NOMO-1 treated with dmso at 0.1 percent for 144 hours (cell line): ENCODE data around the gene S100A2.
"Not testable (repeated sequence)": the region's sequence is repeated elsewhere in the genome, so short reads cannot be mapped to it uniquely, and the experiment has no call there.

ENCODE experiments used
- DNase-seq: peaks from one replicate; lab custom pipeline; 2025; ENCODE audit not compliant: unreplicated experiment; lab: John Stamatoyannopoulos, UW

Gene S100A2

GRCh38 chr1:153592748-153593147 lies 27.1 kb upstream of the S100A2 start:
- no peak for DNase-seq

- DNase-seq, result no peak
Measured at GRCh38 chr1:153588482-153588881, 22.8 kb upstream of the S100A2 start.

- DNase-seq, result not testable (repeated sequence)
Measured at GRCh38 chr1:153588033-153588432, 22.4 kb upstream of the S100A2 start.

- no peak for DNase-seq
Measured at GRCh38 chr1:153587314-153587713, 21.7 kb upstream of the S100A2 start.

GRCh38 chr1:153586347-153586746 lies 20.7 kb upstream of the S100A2 start:
- DNase-seq, result no peak

GRCh38 chr1:153585006-153585405 lies 19.4 kb upstream of the S100A2 start:
- no peak for DNase-seq

- no peak for DNase-seq
Measured at GRCh38 chr1:153583976-153584375, 18.3 kb upstream of the S100A2 start.

GRCh38 chr1:153583514-153583913 lies 17.9 kb upstream of the S100A2 start:
- DNase-seq, result not testable (repeated sequence)

- not testable (repeated sequence) for DNase-seq
Measured at GRCh38 chr1:153582836-153583235, 17.2 kb upstream of the S100A2 start.

- DNase-seq, result no peak
Measured at GRCh38 chr1:153578936-153579335, 13.3 kb upstream of the S100A2 start.

- no peak for DNase-seq
Measured at GRCh38 chr1:153578490-153578889, 12.8 kb upstream of the S100A2 start.

- no peak for DNase-seq
Measured at GRCh38 chr1:153577624-153578051, 12.0 kb upstream of the S100A2 start.

GRCh38 chr1:153577138-153577537 lies 11.5 kb upstream of the S100A2 start:
- DNase-seq, result peak; percentile 13

- DNase-seq, result not testable (repeated sequence)
Measured at GRCh38 chr1:153575497-153575896, 9.9 kb upstream of the S100A2 start.

GRCh38 chr1:153575081-153575491 lies 9.4 kb upstream of the S100A2 start:
- not testable (repeated sequence) for DNase-seq

- peak; percentile 60 for DNase-seq
Measured at GRCh38 chr1:153573351-153573750, 7.7 kb upstream of the S100A2 start.

- DNase-seq, result peak; percentile 64
Measured at GRCh38 chr1:153572569-153573015, 6.9 kb upstream of the S100A2 start.

GRCh38 chr1:153571706-153572105 lies 6.1 kb upstream of the S100A2 start:
- DNase-seq, result no peak

- no peak for DNase-seq
Measured at GRCh38 chr1:153570874-153571273, 5.2 kb upstream of the S100A2 start.

- DNase-seq, result no peak
Measured at GRCh38 chr1:153569465-153569864, 3.8 kb upstream of the S100A2 start.

GRCh38 chr1:153568367-153569099 lies 2.9 kb upstream of the S100A2 start:
- peak; percentile 63 for DNase-seq

- no peak for DNase-seq
Measured at GRCh38 chr1:153567621-153568366, 2.1 kb upstream of the S100A2 start.
